HEK293 (cell line): ENCODE results near the gene SFXN3.

ENCODE experiments used
- BCL11A ChIP-seq: fragments of 450-650 bp; formaldehyde crosslinking; IDR thresholded peaks from 2 replicates; pipeline ENCODE4 v1.5.1; 2016; ENCODE audit warnings: low read depth, missing biosample characterization, missing genetic modification characterization
- BCL11B ChIP-seq: fragments of 450-650 bp; formaldehyde crosslinking; IDR thresholded peaks from 2 replicates; pipeline ENCODE4 v1.5.1; 2016; ENCODE audit warnings: low read depth, missing biosample characterization, missing genetic modification characterization
- HIC1 ChIP-seq: fragments of 450-650 bp; formaldehyde crosslinking; IDR thresholded peaks from 2 replicates; pipeline ENCODE4 v1.5.1; 2016; ENCODE audit warnings: missing biosample characterization, missing genetic modification characterization
- KLF1 ChIP-seq: fragments of 450-650 bp; formaldehyde crosslinking; IDR thresholded peaks from 2 replicates; pipeline ENCODE4 v1.5.1; 2016; ENCODE audit warnings: missing biosample characterization, missing genetic modification characterization
- KLF8 ChIP-seq: fragments of 450-650 bp; formaldehyde crosslinking; IDR thresholded peaks from 2 replicates; pipeline ENCODE4 v1.5.1; 2016; ENCODE audit warnings: missing biosample characterization, missing genetic modification characterization
- MEIS1 ChIP-seq: sonication (generic); formaldehyde crosslinking; IDR thresholded peaks from 2 replicates; pipeline ENCODE4 v1.8.1; 2022; ENCODE audit warnings: missing genetic modification reagents, mild to moderate bottlenecking, borderline replicate concordance
- REST ChIP-seq: fragments of 450-650 bp; formaldehyde crosslinking; IDR thresholded peaks from 2 replicates; pipeline ENCODE4 v1.5.1; 2016; ENCODE audit warnings: missing biosample characterization, missing genetic modification characterization
- SP3 ChIP-seq: fragments of 450-650 bp; formaldehyde crosslinking; IDR thresholded peaks from 2 replicates; pipeline ENCODE4 v1.5.1; 2016; ENCODE audit warnings: missing biosample characterization, missing genetic modification characterization
- SP7 ChIP-seq: fragments of 450-650 bp; formaldehyde crosslinking; IDR thresholded peaks from 2 replicates; pipeline ENCODE4 v1.5.1; 2016; ENCODE audit warnings: missing biosample characterization, missing genetic modification characterization
- TRIM28 ChIP-seq: IDR thresholded peaks from 2 replicates; pipeline ENCODE4 v1.6.1; 2011; ENCODE audit warnings: low read length, control low read depth, borderline replicate concordance
- ZBTB1 ChIP-seq: fragments of 450-650 bp; formaldehyde crosslinking; IDR thresholded peaks from 2 replicates; pipeline ENCODE4 v1.5.1; 2016; ENCODE audit warnings: missing biosample characterization, missing genetic modification characterization
- ZBTB10 ChIP-seq: fragments of 450-650 bp; formaldehyde crosslinking; IDR thresholded peaks from 2 replicates; pipeline ENCODE4 v1.5.1; 2016; ENCODE audit warnings: missing biosample characterization, missing genetic modification characterization
- ZEB2 ChIP-seq: fragments of 450-650 bp; formaldehyde crosslinking; IDR thresholded peaks from 2 replicates; pipeline ENCODE4 v1.5.1; 2016; ENCODE audit warnings: missing biosample characterization, missing genetic modification characterization
- ZFHX2 ChIP-seq: fragments of 450-650 bp; formaldehyde crosslinking; conservative IDR thresholded peaks from 2 replicates; pipeline ENCODE4 v1.5.1; 2016; ENCODE audit warnings: missing biosample characterization, missing genetic modification characterization
- ZIC2 ChIP-seq: fragments of 450-650 bp; formaldehyde crosslinking; IDR thresholded peaks from 2 replicates; pipeline ENCODE4 v1.5.1; 2016; ENCODE audit warnings: missing biosample characterization, missing genetic modification characterization
- ZNF121 ChIP-seq: fragments of 450-650 bp; formaldehyde crosslinking; IDR thresholded peaks from 2 replicates; pipeline ENCODE4 v1.5.1; 2016; ENCODE audit warnings: missing biosample characterization, missing genetic modification characterization
- ZNF132 ChIP-seq: fragments of 450-650 bp; formaldehyde crosslinking; IDR thresholded peaks from 2 replicates; pipeline ENCODE4 v1.5.1; 2017; ENCODE audit warnings: missing biosample characterization, missing genetic modification characterization, borderline replicate concordance
- ZNF169 ChIP-seq: fragments of 450-650 bp; formaldehyde crosslinking; IDR thresholded peaks from 2 replicates; pipeline ENCODE4 v1.5.1; 2016; ENCODE audit warnings: missing biosample characterization, missing genetic modification characterization
- ZNF18 ChIP-seq: fragments of 450-650 bp; formaldehyde crosslinking; IDR thresholded peaks from 2 replicates; pipeline ENCODE4 v1.5.1; 2016; ENCODE audit warnings: missing biosample characterization, missing genetic modification characterization
- ZNF24 ChIP-seq: fragments of 450-650 bp; formaldehyde crosslinking; IDR thresholded peaks from 2 replicates; pipeline ENCODE4 v1.5.1; 2016; ENCODE audit warnings: missing biosample characterization, missing genetic modification characterization
- ZNF324 ChIP-seq: fragments of 450-650 bp; formaldehyde crosslinking; IDR thresholded peaks from 2 replicates; pipeline ENCODE4 v1.5.1; 2016; ENCODE audit warnings: missing biosample characterization, missing genetic modification characterization
- ZNF354C ChIP-seq: fragments of 450-650 bp; formaldehyde crosslinking; IDR thresholded peaks from 2 replicates; pipeline ENCODE4 v1.5.1; 2016; ENCODE audit warnings: missing biosample characterization, missing genetic modification characterization, low read depth, borderline replicate concordance
- ZNF391 ChIP-seq: fragments of 450-650 bp; formaldehyde crosslinking; IDR thresholded peaks from 2 replicates; pipeline ENCODE4 v1.5.1; 2016; ENCODE audit warnings: low read depth, missing biosample characterization, missing genetic modification characterization, borderline replicate concordance
- ZNF423 ChIP-seq: fragments of 450-650 bp; formaldehyde crosslinking; IDR thresholded peaks from 2 replicates; pipeline ENCODE4 v1.5.1; 2016; ENCODE audit warnings: missing biosample characterization, missing genetic modification characterization
- ZNF488 ChIP-seq: fragments of 450-650 bp; formaldehyde crosslinking; IDR thresholded peaks from 2 replicates; pipeline ENCODE4 v1.5.1; 2016; ENCODE audit warnings: missing biosample characterization, missing genetic modification characterization
- ZNF561 ChIP-seq: fragments of 450-650 bp; IDR thresholded peaks from 2 replicates; pipeline ENCODE4 v1.5.1; 2018; ENCODE audit warnings: missing biosample characterization, missing genetic modification characterization, borderline replicate concordance
- ZNF629 ChIP-seq: fragments of 450-650 bp; formaldehyde crosslinking; IDR thresholded peaks from 2 replicates; pipeline ENCODE4 v1.5.1; 2017; ENCODE audit warnings: missing biosample characterization, missing genetic modification characterization
- ZNF747 ChIP-seq: fragments of 450-650 bp; formaldehyde crosslinking; IDR thresholded peaks from 2 replicates; pipeline ENCODE4 v1.5.1; 2016; ENCODE audit warnings: missing biosample characterization, missing genetic modification characterization
- ZNF76 ChIP-seq: fragments of 450-650 bp; formaldehyde crosslinking; IDR thresholded peaks from 2 replicates; pipeline ENCODE4; 2016; ENCODE audit warnings: low read depth, missing biosample characterization, missing genetic modification characterization, borderline replicate concordance

Gene SFXN3

GRCh38 chr10:101067356-101068083, 36.5 kb downstream of the SFXN3 start (continued):
- peak; percentile 84 for TF ChIP-seq REST (tag by site-specific recombination)
- TF ChIP-seq ZNF629: peak; percentile 25; the same call in 1 of the 2 replicates
- TF ChIP-seq MEIS1: no peak
- TF ChIP-seq TRIM28: peak; percentile 30; the same call in 1 of the 2 replicates
- TF ChIP-seq ZEB2: peak; percentile 93
- peak; percentile 27; the same call in 1 of the 2 replicates for TF ChIP-seq KLF1 (tag by site-specific recombination)
- peak; percentile 73; the same call in 1 of the 2 replicates for TF ChIP-seq ZNF24 (tag by site-specific recombination)
- TF ChIP-seq ZNF121 (tag by site-specific recombination): no peak
- no peak for TF ChIP-seq ZNF747 (tag by site-specific recombination)
- peak; percentile 24 for TF ChIP-seq SP7 (tag by site-specific recombination)
- TF ChIP-seq BCL11B (tag by site-specific recombination): peak; percentile 66; the same call in 1 of the 2 replicates
- no peak for TF ChIP-seq ZNF488 (tag by site-specific recombination)
- TF ChIP-seq ZNF76 (tag by site-specific recombination): 0 out of 2 replicates have a peak, but pooled peaks have one; percentile 7
- no peak for TF ChIP-seq ZNF132
- TF ChIP-seq ZNF354C (tag by site-specific recombination): no peak
- TF ChIP-seq ZNF169: no peak
- TF ChIP-seq BCL11A (tag by site-specific recombination): peak; percentile 73; the same call in 1 of the 2 replicates
- peak; percentile 81; the same call in 1 of the 2 replicates for TF ChIP-seq ZNF391 (tag by site-specific recombination)
- TF ChIP-seq ZFHX2 (tag by site-specific recombination): peak; percentile 39
- TF ChIP-seq ZBTB1 (tag by site-specific recombination): 0 out of 2 replicates have a peak, but pooled peaks have one; percentile 31
- TF ChIP-seq KLF8: peak; percentile 61; the same call in 1 of the 2 replicates
- peak; percentile 45; the same call in 1 of the 2 replicates for TF ChIP-seq ZNF324 (tag by site-specific recombination)
- TF ChIP-seq ZNF18: peak; percentile 60
- peak; percentile 61 for TF ChIP-seq ZNF423 (tag by site-specific recombination)
- peak; percentile 44; the same call in 1 of the 2 replicates for TF ChIP-seq SP3 (tag by site-specific recombination)
- TF ChIP-seq ZNF561: peak; percentile 56; the same call in 1 of the 2 replicates
- TF ChIP-seq ZBTB10 (tag by site-specific recombination): peak; percentile 91
- 0 out of 2 replicates have a peak, but pooled peaks have one; percentile 42 for TF ChIP-seq ZIC2 (tag by site-specific recombination)
- no peak for TF ChIP-seq HIC1 (tag by site-specific recombination)
